ENCODE measurements around the gene ELAC1.

GRCh38 chr18:51029378-51029693 is 61.5 kb downstream of the ELAC1 start:
- TF ChIP-seq, protein P1, sequence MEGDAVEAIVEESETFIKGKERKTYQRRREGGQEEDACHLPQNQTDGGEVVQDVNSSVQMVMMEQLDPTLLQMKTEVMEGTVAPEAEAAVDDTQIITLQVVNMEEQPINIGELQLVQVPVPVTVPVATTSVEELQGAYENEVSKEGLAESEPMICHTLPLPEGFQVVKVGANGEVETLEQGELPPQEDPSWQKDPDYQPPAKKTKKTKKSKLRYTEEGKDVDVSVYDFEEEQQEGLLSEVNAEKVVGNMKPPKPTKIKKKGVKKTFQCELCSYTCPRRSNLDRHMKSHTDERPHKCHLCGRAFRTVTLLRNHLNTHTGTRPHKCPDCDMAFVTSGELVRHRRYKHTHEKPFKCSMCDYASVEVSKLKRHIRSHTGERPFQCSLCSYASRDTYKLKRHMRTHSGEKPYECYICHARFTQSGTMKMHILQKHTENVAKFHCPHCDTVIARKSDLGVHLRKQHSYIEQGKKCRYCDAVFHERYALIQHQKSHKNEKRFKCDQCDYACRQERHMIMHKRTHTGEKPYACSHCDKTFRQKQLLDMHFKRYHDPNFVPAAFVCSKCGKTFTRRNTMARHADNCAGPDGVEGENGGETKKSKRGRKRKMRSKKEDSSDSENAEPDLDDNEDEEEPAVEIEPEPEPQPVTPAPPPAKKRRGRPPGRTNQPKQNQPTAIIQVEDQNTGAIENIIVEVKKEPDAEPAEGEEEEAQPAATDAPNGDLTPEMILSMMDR (IDR thresholded peaks at IDR 0.05; ENCODE audit: low read depth, low read length): no peak
- no peak for TF ChIP-seq EZH2phosphoT487 (IDR thresholded peaks at IDR 0.05; ENCODE audit: low read depth)
